GM23338 (cell line): ENCODE data around the gene PMAIP1. TPM values are rescaled to one million over a fixed set of nuclear protein-coding genes. Genes with fewer than 3 reads are reported as not detected.

Experiments used
- ATAC-seq: fragments of 200-7000 bp; cut with Tn5 transposase; 3 replicates; pipeline ENCODE4 v1.9.1; 2020
- DNase-seq: peaks from one replicate; pipeline ENCODE4 v3.0.0-alpha.2; 2015; ENCODE audit warnings: low spot score
- H2AFZ ChIP-seq: fragments of 200-600 bp; sonication (generic); 2 replicates; pipeline ENCODE4 v1.8.0; 2016; ENCODE audit warnings: antibody characterized with exemption, mild to moderate bottlenecking, moderate library complexity
- H3F3A ChIP-seq: fragments of 200-600 bp; sonication (generic); replicated peaks from 2 replicates; pipeline ENCODE4 v1.8.0; 2017; ENCODE audit warnings: antibody characterized with exemption, mixed run types, low read depth
- H3K27ac ChIP-seq: fragments of 200-600 bp; sonication (generic); 2 replicates; pipeline ENCODE4 v1.6.1; 2016; ENCODE audit warnings: low read depth
- H3K27me3 ChIP-seq: fragments of 200-600 bp; sonication (generic); 2 replicates; pipeline ENCODE4 v1.8.0; 2016; ENCODE audit warnings: mild to moderate bottlenecking, mixed run types, moderate library complexity; ENCODE audit not compliant: insufficient read depth
- H3K36me3 ChIP-seq: fragments of 200-600 bp; sonication (generic); 2 replicates; pipeline ENCODE4 v1.8.0; 2016; ENCODE audit warnings: mild to moderate bottlenecking; ENCODE audit not compliant: insufficient read depth
- H3K4me1 ChIP-seq: fragments of 200-600 bp; sonication (generic); 2 replicates; pipeline ENCODE4 v1.8.0; 2016; ENCODE audit warnings: mild to moderate bottlenecking, moderate library complexity; ENCODE audit not compliant: insufficient read depth
- H3K4me2 ChIP-seq: fragments of 200-600 bp; sonication (generic); 2 replicates; pipeline ENCODE4 v1.7.1; 2017; ENCODE audit warnings: mixed run types
- H3K4me3 ChIP-seq: fragments of 200-600 bp; sonication (generic); 2 replicates; pipeline ENCODE4 v1.6.1; 2016; ENCODE audit warnings: mixed run types
- H3K79me2 ChIP-seq: fragments of 200-600 bp; sonication (generic); replicated peaks from 2 replicates; pipeline ENCODE4 v1.8.0; 2017; ENCODE audit warnings: mild to moderate bottlenecking; ENCODE audit not compliant: insufficient read depth
- H3K9me2 ChIP-seq: fragments of 200-600 bp; sonication (generic); 2 replicates; pipeline ENCODE4 v1.8.0; 2017; ENCODE audit not compliant: insufficient read depth
- H4K20me1 ChIP-seq: fragments of 200-600 bp; sonication (generic); replicated peaks from 2 replicates; pipeline ENCODE4 v1.8.0; 2017; ENCODE audit warnings: mild to moderate bottlenecking; ENCODE audit not compliant: insufficient read depth
- H3K27ac Mint-ChIP-seq: 2 replicates; pipeline ENCODE4 v1.8.0; 2020; ENCODE audit warnings: inconsistent platforms, mild to moderate bottlenecking, moderate library complexity, mixed read lengths
- H3K27me3 Mint-ChIP-seq: 3 replicates; pipeline ENCODE4 v1.8.0; 2022; ENCODE audit warnings: low read depth, mild to moderate bottlenecking, moderate library complexity, mixed read lengths, inconsistent platforms; ENCODE audit not compliant: insufficient read depth, poor library complexity
- H3K36me3 Mint-ChIP-seq: 3 replicates; pipeline ENCODE4 v1.8.0; 2021; ENCODE audit warnings: low read depth, mild to moderate bottlenecking, inconsistent platforms, moderate library complexity, mixed read lengths
- H3K4me1 Mint-ChIP-seq: 3 replicates; pipeline ENCODE4 v1.8.0; 2020; ENCODE audit warnings: mild to moderate bottlenecking, inconsistent platforms, mixed read lengths
- H3K4me3 Mint-ChIP-seq: 3 replicates; pipeline ENCODE4 v1.8.0; 2021; ENCODE audit warnings: moderate library complexity, mild to moderate bottlenecking, inconsistent platforms, mixed read lengths
- H3K9me3 Mint-ChIP-seq: 3 replicates; pipeline ENCODE4 v1.8.0; 2020; ENCODE audit warnings: moderate library complexity, mild to moderate bottlenecking, inconsistent platforms, mixed read lengths
- CREB1 ChIP-seq: fragments of 250-450 bp; sonication (Bioruptor Pico); IDR thresholded peaks from 2 replicates; pipeline ENCODE4 v1.5.0; 2020; ENCODE audit warnings: low read depth, mild to moderate bottlenecking, moderate library complexity
- EZH2 ChIP-seq: fragments of 200-600 bp; sonication (generic); IDR thresholded peaks from one replicate; pipeline ENCODE4 v1.8.0; 2017; ENCODE audit warnings: antibody characterized with exemption, mild to moderate bottlenecking, low read depth; ENCODE audit not compliant: unreplicated experiment
- EZH2phosphoT487 ChIP-seq: fragments of 200-600 bp; sonication (generic); IDR thresholded peaks from one replicate; pipeline ENCODE4 v1.8.1; 2018; ENCODE audit warnings: antibody characterized with exemption; ENCODE audit not compliant: unreplicated experiment
- JUNB ChIP-seq: IDR thresholded peaks from one replicate; pipeline ENCODE4 v1.6.1; 2016; ENCODE audit warnings: antibody characterized with exemption; ENCODE audit not compliant: unreplicated experiment
- NANOG ChIP-seq: IDR thresholded peaks from 2 replicates; pipeline ENCODE4 v1.6.1; 2016; ENCODE audit warnings: antibody characterized with exemption, borderline replicate concordance
- POLR2AphosphoS5 ChIP-seq: IDR thresholded peaks from 2 replicates; pipeline ENCODE4 v1.6.1; 2016; ENCODE audit warnings: antibody characterized with exemption, low read depth
- STAT1 ChIP-seq: IDR thresholded peaks from one replicate; pipeline ENCODE4 v1.6.1; 2016; ENCODE audit warnings: antibody characterized with exemption; ENCODE audit not compliant: unreplicated experiment
- ZNF114 ChIP-seq: fragments of 250-450 bp; sonication (Bioruptor Pico); IDR thresholded peaks from 2 replicates; pipeline ENCODE4 v1.5.0; 2020; ENCODE audit warnings: mild to moderate bottlenecking, moderate library complexity
- ZNF331 ChIP-seq: fragments of 250-450 bp; sonication (Bioruptor Pico); IDR thresholded peaks from 2 replicates; pipeline ENCODE4 v1.5.0; 2020; ENCODE audit warnings: low read depth, mild to moderate bottlenecking, moderate library complexity
- polyA plus RNA-seq: library from polyadenylated mRNA; unstranded; fragments of >200 nt; fragmentation: Nextera tagmentation; extraction: Ambion mirVana; gene quantifications from 2 replicates; pipeline ENCODE4 v1.2.1, GENCODE V29; 2016
- total RNA-seq: library from RNA; depleted of rRNA; stranded (reverse); fragments of >200 nt; shearing (Covaris generic); gene quantifications from 2 replicates; pipeline ENCODE4 v1.2.3, GENCODE V29; 2014
- TF ChIP-seq, protein P1 (sequence below): IDR thresholded peaks from 2 replicates; pipeline ENCODE4 v1.6.1; 2016; ENCODE audit warnings: antibody characterized with exemption
- TF ChIP-seq, protein P2 (sequence below): fragments of 250-450 bp; sonication (Bioruptor Pico); IDR thresholded peaks from 2 replicates; pipeline ENCODE4 v1.5.0; 2020; ENCODE audit warnings: mild to moderate bottlenecking, moderate library complexity
- TF ChIP-seq, protein P3 (sequence below), 2 experiments: fragments of 200-600 bp in 1 of 2; sonication (generic) in 1 of 2; conservative IDR thresholded peaks; 2 replicates each; pipeline versions ENCODE4 v1.5.1 to v1.6.1; 2016 to 2017; ENCODE audit warnings: antibody characterized with exemption in 2 of 2, low read depth in 2 of 2, mild to moderate bottlenecking in 2 of 2, moderate library complexity in 1 of 2
- TF ChIP-seq, protein P4 (sequence below): IDR thresholded peaks from one replicate; pipeline ENCODE4 v1.6.1; 2018; ENCODE audit warnings: antibody characterized with exemption; ENCODE audit not compliant: unreplicated experiment

PMAIP1 gene
- total and polyA plus RNA-seq, 2 experiments from 2014 or later: 156 to 296 TPM

DNA sequence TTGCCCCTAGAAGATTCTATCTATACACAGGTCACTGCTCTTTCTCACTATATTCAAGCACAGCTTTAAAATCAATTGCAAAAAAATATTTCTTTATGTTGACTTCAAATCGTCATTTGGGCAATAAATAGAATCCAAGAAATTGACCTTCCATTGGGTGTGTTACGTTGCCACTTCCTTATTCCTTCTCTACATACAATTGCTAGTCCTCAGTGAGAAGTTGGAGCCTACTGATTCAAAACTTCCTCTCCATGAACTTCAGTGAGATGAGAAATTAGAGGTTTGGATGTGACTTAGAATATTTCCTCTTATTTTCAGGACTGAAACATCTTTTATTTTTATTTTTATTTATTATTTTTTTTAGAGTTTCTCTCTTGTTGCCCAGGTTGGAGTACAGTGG is 40.3 kb downstream of the PMAIP1 start:
- H3K4me1 ChIP-seq: 0 out of 2 replicates have a peak, but pooled peaks cover 6% of the 10 kb centered on the region
- no peak for ATAC-seq
- Mint-ChIP-seq H3K4me3 (no peak overlapping the region), H3K27ac (no peak overlapping the region), H3K27me3 (no peaks in the 10 kb centered on the region), H3K36me3 (no peaks in the 10 kb centered on the region), H3K4me1 (no peaks in the 10 kb centered on the region; the same call in 2 of the 3 replicates), H3K9me3 (no peaks in the 10 kb centered on the region)
- H4K20me1 ChIP-seq: no peaks in the 10 kb centered on the region
- 0 out of 2 replicates have a peak, but pooled peaks cover 6% of the 10 kb centered on the region for H3K9me2 ChIP-seq
- H3K27ac ChIP-seq: no peak overlapping the region
- no peaks in the 10 kb centered on the region for H3K27me3 ChIP-seq
- DNase-seq: no peak
- H2AFZ ChIP-seq: no peak overlapping the region
- no peaks in the 10 kb centered on the region for H3K79me2 ChIP-seq
- no peak overlapping the region for H3K4me2 ChIP-seq
- H3K36me3 ChIP-seq: no peaks in the 10 kb centered on the region
- TF ChIP-seq ZNF114 (CRISPR knock-in tag) (no peak), JUNB (no peak), CREB1 (no peak), NANOG (no peak), ZNF331 (CRISPR knock-in tag) (no peak), EZH2phosphoT487 (no peak), EZH2 (no peak), POLR2AphosphoS5 (no peak), STAT1 (no peak)
- TF ChIP-seq, protein P1, sequence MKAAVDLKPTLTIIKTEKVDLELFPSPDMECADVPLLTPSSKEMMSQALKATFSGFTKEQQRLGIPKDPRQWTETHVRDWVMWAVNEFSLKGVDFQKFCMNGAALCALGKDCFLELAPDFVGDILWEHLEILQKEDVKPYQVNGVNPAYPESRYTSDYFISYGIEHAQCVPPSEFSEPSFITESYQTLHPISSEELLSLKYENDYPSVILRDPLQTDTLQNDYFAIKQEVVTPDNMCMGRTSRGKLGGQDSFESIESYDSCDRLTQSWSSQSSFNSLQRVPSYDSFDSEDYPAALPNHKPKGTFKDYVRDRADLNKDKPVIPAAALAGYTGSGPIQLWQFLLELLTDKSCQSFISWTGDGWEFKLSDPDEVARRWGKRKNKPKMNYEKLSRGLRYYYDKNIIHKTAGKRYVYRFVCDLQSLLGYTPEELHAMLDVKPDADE: no peak
- TF ChIP-seq, protein P2, sequence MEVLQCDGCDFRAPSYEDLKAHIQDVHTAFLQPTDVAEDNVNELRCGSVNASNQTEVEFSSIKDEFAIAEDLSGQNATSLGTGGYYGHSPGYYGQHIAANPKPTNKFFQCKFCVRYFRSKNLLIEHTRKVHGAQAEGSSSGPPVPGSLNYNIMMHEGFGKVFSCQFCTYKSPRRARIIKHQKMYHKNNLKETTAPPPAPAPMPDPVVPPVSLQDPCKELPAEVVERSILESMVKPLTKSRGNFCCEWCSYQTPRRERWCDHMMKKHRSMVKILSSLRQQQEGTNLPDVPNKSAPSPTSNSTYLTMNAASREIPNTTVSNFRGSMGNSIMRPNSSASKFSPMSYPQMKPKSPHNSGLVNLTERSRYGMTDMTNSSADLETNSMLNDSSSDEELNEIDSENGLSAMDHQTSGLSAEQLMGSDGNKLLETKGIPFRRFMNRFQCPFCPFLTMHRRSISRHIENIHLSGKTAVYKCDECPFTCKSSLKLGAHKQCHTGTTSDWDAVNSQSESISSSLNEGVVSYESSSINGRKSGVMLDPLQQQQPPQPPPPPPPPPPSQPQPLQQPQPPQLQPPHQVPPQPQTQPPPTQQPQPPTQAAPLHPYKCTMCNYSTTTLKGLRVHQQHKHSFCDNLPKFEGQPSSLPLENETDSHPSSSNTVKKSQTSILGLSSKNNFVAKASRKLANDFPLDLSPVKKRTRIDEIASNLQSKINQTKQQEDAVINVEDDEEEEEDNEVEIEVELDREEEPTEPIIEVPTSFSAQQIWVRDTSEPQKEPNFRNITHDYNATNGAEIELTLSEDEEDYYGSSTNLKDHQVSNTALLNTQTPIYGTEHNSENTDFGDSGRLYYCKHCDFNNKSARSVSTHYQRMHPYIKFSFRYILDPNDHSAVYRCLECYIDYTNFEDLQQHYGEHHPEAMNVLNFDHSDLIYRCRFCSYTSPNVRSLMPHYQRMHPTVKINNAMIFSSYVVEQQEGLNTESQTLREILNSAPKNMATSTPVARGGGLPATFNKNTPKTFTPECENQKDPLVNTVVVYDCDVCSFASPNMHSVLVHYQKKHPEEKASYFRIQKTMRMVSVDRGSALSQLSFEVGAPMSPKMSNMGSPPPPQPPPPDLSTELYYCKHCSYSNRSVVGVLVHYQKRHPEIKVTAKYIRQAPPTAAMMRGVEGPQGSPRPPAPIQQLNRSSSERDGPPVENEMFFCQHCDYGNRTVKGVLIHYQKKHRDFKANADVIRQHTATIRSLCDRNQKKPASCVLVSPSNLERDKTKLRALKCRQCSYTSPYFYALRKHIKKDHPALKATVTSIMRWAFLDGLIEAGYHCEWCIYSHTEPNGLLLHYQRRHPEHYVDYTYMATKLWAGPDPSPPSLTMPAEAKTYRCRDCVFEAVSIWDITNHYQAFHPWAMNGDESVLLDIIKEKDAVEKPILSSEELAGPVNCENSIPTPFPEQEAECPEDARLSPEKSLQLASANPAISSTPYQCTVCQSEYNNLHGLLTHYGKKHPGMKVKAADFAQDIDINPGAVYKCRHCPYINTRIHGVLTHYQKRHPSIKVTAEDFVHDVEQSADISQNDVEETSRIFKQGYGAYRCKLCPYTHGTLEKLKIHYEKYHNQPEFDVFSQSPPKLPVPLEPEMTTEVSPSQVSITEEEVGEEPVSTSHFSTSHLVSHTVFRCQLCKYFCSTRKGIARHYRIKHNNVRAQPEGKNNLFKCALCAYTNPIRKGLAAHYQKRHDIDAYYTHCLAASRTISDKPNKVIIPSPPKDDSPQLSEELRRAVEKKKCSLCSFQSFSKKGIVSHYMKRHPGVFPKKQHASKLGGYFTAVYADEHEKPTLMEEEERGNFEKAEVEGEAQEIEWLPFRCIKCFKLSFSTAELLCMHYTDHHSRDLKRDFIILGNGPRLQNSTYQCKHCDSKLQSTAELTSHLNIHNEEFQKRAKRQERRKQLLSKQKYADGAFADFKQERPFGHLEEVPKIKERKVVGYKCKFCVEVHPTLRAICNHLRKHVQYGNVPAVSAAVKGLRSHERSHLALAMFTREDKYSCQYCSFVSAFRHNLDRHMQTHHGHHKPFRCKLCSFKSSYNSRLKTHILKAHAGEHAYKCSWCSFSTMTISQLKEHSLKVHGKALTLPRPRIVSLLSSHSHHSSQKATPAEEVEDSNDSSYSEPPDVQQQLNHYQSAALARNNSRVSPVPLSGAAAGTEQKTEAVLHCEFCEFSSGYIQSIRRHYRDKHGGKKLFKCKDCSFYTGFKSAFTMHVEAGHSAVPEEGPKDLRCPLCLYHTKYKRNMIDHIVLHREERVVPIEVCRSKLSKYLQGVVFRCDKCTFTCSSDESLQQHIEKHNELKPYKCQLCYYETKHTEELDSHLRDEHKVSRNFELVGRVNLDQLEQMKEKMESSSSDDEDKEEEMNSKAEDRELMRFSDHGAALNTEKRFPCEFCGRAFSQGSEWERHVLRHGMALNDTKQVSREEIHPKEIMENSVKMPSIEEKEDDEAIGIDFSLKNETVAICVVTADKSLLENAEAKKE (CRISPR knock-in tag): no peak
- TF ChIP-seq, protein P3, sequence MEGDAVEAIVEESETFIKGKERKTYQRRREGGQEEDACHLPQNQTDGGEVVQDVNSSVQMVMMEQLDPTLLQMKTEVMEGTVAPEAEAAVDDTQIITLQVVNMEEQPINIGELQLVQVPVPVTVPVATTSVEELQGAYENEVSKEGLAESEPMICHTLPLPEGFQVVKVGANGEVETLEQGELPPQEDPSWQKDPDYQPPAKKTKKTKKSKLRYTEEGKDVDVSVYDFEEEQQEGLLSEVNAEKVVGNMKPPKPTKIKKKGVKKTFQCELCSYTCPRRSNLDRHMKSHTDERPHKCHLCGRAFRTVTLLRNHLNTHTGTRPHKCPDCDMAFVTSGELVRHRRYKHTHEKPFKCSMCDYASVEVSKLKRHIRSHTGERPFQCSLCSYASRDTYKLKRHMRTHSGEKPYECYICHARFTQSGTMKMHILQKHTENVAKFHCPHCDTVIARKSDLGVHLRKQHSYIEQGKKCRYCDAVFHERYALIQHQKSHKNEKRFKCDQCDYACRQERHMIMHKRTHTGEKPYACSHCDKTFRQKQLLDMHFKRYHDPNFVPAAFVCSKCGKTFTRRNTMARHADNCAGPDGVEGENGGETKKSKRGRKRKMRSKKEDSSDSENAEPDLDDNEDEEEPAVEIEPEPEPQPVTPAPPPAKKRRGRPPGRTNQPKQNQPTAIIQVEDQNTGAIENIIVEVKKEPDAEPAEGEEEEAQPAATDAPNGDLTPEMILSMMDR (conservative IDR thresholded peaks at IDR 0.05; ENCODE audit: low read depth in 2 of 2): no peak
- TF ChIP-seq, protein P4, sequence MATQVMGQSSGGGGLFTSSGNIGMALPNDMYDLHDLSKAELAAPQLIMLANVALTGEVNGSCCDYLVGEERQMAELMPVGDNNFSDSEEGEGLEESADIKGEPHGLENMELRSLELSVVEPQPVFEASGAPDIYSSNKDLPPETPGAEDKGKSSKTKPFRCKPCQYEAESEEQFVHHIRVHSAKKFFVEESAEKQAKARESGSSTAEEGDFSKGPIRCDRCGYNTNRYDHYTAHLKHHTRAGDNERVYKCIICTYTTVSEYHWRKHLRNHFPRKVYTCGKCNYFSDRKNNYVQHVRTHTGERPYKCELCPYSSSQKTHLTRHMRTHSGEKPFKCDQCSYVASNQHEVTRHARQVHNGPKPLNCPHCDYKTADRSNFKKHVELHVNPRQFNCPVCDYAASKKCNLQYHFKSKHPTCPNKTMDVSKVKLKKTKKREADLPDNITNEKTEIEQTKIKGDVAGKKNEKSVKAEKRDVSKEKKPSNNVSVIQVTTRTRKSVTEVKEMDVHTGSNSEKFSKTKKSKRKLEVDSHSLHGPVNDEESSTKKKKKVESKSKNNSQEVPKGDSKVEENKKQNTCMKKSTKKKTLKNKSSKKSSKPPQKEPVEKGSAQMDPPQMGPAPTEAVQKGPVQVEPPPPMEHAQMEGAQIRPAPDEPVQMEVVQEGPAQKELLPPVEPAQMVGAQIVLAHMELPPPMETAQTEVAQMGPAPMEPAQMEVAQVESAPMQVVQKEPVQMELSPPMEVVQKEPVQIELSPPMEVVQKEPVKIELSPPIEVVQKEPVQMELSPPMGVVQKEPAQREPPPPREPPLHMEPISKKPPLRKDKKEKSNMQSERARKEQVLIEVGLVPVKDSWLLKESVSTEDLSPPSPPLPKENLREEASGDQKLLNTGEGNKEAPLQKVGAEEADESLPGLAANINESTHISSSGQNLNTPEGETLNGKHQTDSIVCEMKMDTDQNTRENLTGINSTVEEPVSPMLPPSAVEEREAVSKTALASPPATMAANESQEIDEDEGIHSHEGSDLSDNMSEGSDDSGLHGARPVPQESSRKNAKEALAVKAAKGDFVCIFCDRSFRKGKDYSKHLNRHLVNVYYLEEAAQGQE: no peak
- H3F3A ChIP-seq: no peaks in the 10 kb centered on the region
- no peak overlapping the region for H3K4me3 ChIP-seq
